Cardiac muscle cell (in vitro differentiated cells and primary cell): ENCODE results near the gene FZD2. TPM values are rescaled to one million over a fixed set of nuclear protein-coding genes. Genes with fewer than 3 reads are reported as not detected.
A peak's percentile ranks its signal among the peaks of the same experiment; 100 is the strongest.

Source experiments
- DNase-seq, 2 donors: peaks; one replicate each; pipeline versions ENCODE4 v3.0.0 to v3.0.0-alpha.2; 2010 to 2017; ENCODE audit warnings: low read depth in 1 of 2, low spot score in 1 of 2
- H3K27ac ChIP-seq: fragments of 200-600 bp; sonication (generic); 2 replicates; pipeline ENCODE4 v1.5.1; 2016
- H3K27me3 ChIP-seq: fragments of 200-600 bp; sonication (generic); 2 replicates; pipeline ENCODE4 v1.6.0; 2016; ENCODE audit warnings: control low read depth
- H3K36me3 ChIP-seq: fragments of 200-600 bp; sonication (generic); 2 replicates; pipeline ENCODE4 v1.5.1; 2016; ENCODE audit warnings: control low read depth
- H3K4me1 ChIP-seq: fragments of 200-600 bp; sonication (generic); 2 replicates; pipeline ENCODE4 v1.8.1; 2017; ENCODE audit warnings: low read depth, mild to moderate bottlenecking, mixed run types
- H3K4me3 ChIP-seq: fragments of 200-600 bp; sonication (generic); 2 replicates; pipeline ENCODE4 v1.5.1; 2016; ENCODE audit warnings: mild to moderate bottlenecking
- H3K9me3 ChIP-seq: fragments of 200-600 bp; sonication (generic); 2 replicates; pipeline ENCODE4 v1.5.1; 2017; ENCODE audit warnings: low read depth, mild to moderate bottlenecking, control low read depth
- polyA plus RNA-seq: library from polyadenylated mRNA; unstranded; fragments of >200 nt; fragmentation: Nextera tagmentation; extraction: Ambion mirVana; gene quantifications from 2 replicates; pipeline ENCODE4 v1.2.1, GENCODE V29; 2016
- total RNA-seq: library from RNA; depleted of rRNA; stranded (reverse); fragments of >200 nt; gene quantifications from 2 replicates; pipeline ENCODE4 v1.2.3, GENCODE V29; 2016
- TF ChIP-seq, protein P1 (sequence below): IDR thresholded peaks from 2 replicates; pipeline ENCODE4 v1.5.1; 2012; ENCODE audit warnings: low read depth, mild to moderate bottlenecking, low read length

Gene FZD2
- total and polyA plus RNA-seq, 2 experiments from 2014 or later: 47.4 to 51.5 TPM

DNA sequence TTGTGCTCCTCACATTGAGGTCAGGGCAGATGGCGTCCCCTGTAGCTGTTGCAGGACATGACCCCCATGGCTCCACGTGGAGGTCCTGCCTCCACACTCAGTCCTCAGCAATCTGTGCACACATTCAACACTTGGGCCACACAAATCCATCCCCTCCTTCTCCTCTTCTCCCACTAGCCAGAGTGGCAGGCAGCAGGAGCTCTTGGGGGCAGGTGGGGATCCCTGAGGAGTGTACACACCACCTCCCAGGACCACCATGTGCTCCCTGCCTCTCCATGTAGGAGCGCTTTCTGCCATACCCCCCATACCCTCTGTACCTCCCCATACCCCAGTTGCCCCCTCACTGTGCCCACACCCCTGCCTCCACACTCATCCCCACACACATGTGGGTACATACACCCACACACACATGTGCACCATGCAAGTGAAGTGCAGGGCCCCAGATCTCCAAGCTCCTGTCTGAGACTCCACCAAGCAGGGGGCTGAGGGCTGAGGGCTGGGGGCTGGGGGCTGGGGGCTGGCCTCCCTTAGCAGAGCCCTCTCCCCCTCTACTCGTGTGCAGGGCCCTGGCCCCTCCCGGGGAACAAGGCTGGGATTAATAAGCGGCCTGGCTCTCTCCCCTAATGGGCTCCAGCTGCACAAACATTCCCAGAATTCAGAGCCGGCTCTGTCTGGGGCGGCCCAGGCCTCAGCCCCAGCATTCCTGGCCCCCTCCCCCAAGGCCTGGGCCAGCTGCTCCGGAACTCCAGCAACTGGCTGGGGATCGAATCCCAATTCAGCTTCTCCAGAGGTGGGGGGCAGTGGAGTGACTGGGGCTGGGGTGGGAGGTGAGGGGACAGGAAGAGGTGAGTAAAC lies 50.8 kb downstream of the FZD2 start:
- H3K36me3 ChIP-seq: no peaks in the 10 kb centered on the region
- no peaks in the 10 kb centered on the region for H3K27me3 ChIP-seq
- TF ChIP-seq, protein P1, sequence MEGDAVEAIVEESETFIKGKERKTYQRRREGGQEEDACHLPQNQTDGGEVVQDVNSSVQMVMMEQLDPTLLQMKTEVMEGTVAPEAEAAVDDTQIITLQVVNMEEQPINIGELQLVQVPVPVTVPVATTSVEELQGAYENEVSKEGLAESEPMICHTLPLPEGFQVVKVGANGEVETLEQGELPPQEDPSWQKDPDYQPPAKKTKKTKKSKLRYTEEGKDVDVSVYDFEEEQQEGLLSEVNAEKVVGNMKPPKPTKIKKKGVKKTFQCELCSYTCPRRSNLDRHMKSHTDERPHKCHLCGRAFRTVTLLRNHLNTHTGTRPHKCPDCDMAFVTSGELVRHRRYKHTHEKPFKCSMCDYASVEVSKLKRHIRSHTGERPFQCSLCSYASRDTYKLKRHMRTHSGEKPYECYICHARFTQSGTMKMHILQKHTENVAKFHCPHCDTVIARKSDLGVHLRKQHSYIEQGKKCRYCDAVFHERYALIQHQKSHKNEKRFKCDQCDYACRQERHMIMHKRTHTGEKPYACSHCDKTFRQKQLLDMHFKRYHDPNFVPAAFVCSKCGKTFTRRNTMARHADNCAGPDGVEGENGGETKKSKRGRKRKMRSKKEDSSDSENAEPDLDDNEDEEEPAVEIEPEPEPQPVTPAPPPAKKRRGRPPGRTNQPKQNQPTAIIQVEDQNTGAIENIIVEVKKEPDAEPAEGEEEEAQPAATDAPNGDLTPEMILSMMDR: no peak
- no peak overlapping the region for H3K4me3 ChIP-seq
- peak in 1 of 2 donors; percentile 45 for DNase-seq
- peaks cover 12% of the 10 kb centered on the region for H3K4me1 ChIP-seq
- no peaks in the 10 kb centered on the region for H3K9me3 ChIP-seq
- H3K27ac ChIP-seq: peak overlapping the region; percentile 10

- H3K9me3 ChIP-seq: no peaks in the 10 kb centered on the region
- H3K27me3 ChIP-seq: no peaks in the 10 kb centered on the region
- H3K4me1 ChIP-seq: peaks cover 12% of the 10 kb centered on the region
- DNase-seq: no peak
- H3K27ac ChIP-seq: peak overlapping the region; percentile 10
- TF ChIP-seq, protein P1: no peak
- H3K36me3 ChIP-seq: no peaks in the 10 kb centered on the region
- no peak overlapping the region for H3K4me3 ChIP-seq
Observed at GRCh38 chr17:44608727-44609435, 51.6 kb downstream of the FZD2 start.

- DNase-seq: no peak
- Histone ChIP-seq H3K27ac (no peak overlapping the region), H3K36me3 (no peaks in the 10 kb centered on the region), H3K27me3 (no peaks in the 10 kb centered on the region), H3K9me3 (no peaks in the 10 kb centered on the region), H3K4me1 (peaks cover 12% of the 10 kb centered on the region), H3K4me3 (no peak overlapping the region)
- TF ChIP-seq, protein P1: no peak
Observed at GRCh38 chr17:44610331-44610730, 53.0 kb downstream of the FZD2 start.

Other genes starting within 250 kb of the FZD2 start
- 2.3 and 5.8 TPM in 2 replicates for gene RUNDC3A, start 248.9 kb upstream of the FZD2 start, total RNA-seq
- gene RUNDC3A, start 248.9 kb upstream of the FZD2 start, polyA plus RNA-seq: 0.99 and 1.9 TPM in 2 replicates
- 228 and 243 TPM in 2 replicates for gene SLC25A39, start 232.7 kb upstream of the FZD2 start, total RNA-seq
- gene SLC25A39, start 232.7 kb upstream of the FZD2 start, polyA plus RNA-seq: 252 and 284 TPM in 2 replicates
- 274 and 275 TPM in 2 replicates for gene GRN, start 212.2 kb upstream of the FZD2 start, total RNA-seq
- gene GRN, start 212.2 kb upstream of the FZD2 start, polyA plus RNA-seq: 353 and 377 TPM in 2 replicates
- gene FAM171A2, start 193.6 kb upstream of the FZD2 start, total RNA-seq: 45.1 and 49.5 TPM in 2 replicates
- gene FAM171A2, start 193.6 kb upstream of the FZD2 start, polyA plus RNA-seq: 38.6 and 43.2 TPM in 2 replicates
- 2.0 and 11.0 TPM in 2 replicates for gene ITGA2B, start 167.8 kb upstream of the FZD2 start, total RNA-seq
- gene ITGA2B, start 167.8 kb upstream of the FZD2 start, polyA plus RNA-seq: 0.56 and 6.7 TPM in 2 replicates
- 22.7 and 34.7 TPM in 2 replicates for gene GPATCH8, start 54.1 kb upstream of the FZD2 start, total RNA-seq
- gene GPATCH8, start 54.1 kb upstream of the FZD2 start, polyA plus RNA-seq: 38.7 and 47.6 TPM in 2 replicates
- gene MEIOC, start 99.0 kb downstream of the FZD2 start, total RNA-seq: 0.21 and 0.46 TPM in 2 replicates
- 1.1 and 2.3 TPM in 2 replicates for gene MEIOC, start 99.0 kb downstream of the FZD2 start, polyA plus RNA-seq
- 31.0 and 33.4 TPM in 2 replicates for gene CCDC43, start 132.3 kb downstream of the FZD2 start, total RNA-seq
- 27.7 and 39.2 TPM in 2 replicates for gene CCDC43, start 132.3 kb downstream of the FZD2 start, polyA plus RNA-seq
- gene DBF4B, start 151.2 kb downstream of the FZD2 start, total RNA-seq: 12.2 and 26.8 TPM in 2 replicates
- 15.3 and 23.2 TPM in 2 replicates for gene DBF4B, start 151.2 kb downstream of the FZD2 start, polyA plus RNA-seq
- 72.3 and 116 TPM in 2 replicates for gene ADAM11, start 201.5 kb downstream of the FZD2 start, total RNA-seq
- 22.3 and 29.1 TPM in 2 replicates for gene ADAM11, start 201.5 kb downstream of the FZD2 start, polyA plus RNA-seq